AG04450 (cell line): ENCODE data around the gene NPAS3. TPM values are rescaled to one million over a fixed set of nuclear protein-coding genes. Genes with fewer than 3 reads are reported as not detected.

ENCODE experiments used
- CTCF ChIA-PET: fragments of 300-600, 350-600 bp; formaldehyde crosslinking; extraction: SDS; loops from one replicate; lab custom pipeline; 2022; ENCODE audit warnings: antibody characterized with exemption, inconsistent platforms; lab: Charles Lee
- POLR2A ChIA-PET: fragments of 350-600 bp; formaldehyde crosslinking; extraction: SDS; loops from one replicate; lab custom pipeline; 2021; ENCODE audit warnings: antibody characterized with exemption, inconsistent platforms; lab: Yijun Ruan, JAX
- DNase-seq: peaks from one replicate; pipeline ENCODE4 v3.0.0-alpha.2; 2011; ENCODE audit warnings: low read depth, low spot score
- H3K27ac ChIP-seq: one replicate; pipeline ENCODE4 v1.5.1; 2012; ENCODE audit warnings: low read depth, low read length, control low read depth
- H3K27me3 ChIP-seq: one replicate; pipeline ENCODE4 v1.6.0; 2012; ENCODE audit warnings: low read length; ENCODE audit not compliant: control insufficient read depth, insufficient read depth
- H3K4me3 ChIP-seq: 2 replicates; pipeline ENCODE4 v1.5.1; 2011; ENCODE audit warnings: mild to moderate bottlenecking, low read depth, low read length, control low read depth
- H3K9me3 ChIP-seq: 2 replicates; pipeline ENCODE4 v1.5.1; 2012; ENCODE audit warnings: low read length; ENCODE audit not compliant: control insufficient read depth, insufficient read depth
- CTCF ChIP-seq: IDR thresholded peaks from 2 replicates; pipeline ENCODE4 v1.5.1; 2011; ENCODE audit warnings: low read depth, low read length, control low read depth, inconsistent platforms
- polyA plus RNA-seq: library from polyadenylated mRNA; depleted of rRNA; stranded (reverse); fragments of >200 nt; gene quantifications from 2 replicates; pipeline ENCODE4 v1.2.3, GENCODE V29; 2011

The NPAS3 gene
- polyA plus RNA-seq, 1 experiment, result not detected

DNA sequence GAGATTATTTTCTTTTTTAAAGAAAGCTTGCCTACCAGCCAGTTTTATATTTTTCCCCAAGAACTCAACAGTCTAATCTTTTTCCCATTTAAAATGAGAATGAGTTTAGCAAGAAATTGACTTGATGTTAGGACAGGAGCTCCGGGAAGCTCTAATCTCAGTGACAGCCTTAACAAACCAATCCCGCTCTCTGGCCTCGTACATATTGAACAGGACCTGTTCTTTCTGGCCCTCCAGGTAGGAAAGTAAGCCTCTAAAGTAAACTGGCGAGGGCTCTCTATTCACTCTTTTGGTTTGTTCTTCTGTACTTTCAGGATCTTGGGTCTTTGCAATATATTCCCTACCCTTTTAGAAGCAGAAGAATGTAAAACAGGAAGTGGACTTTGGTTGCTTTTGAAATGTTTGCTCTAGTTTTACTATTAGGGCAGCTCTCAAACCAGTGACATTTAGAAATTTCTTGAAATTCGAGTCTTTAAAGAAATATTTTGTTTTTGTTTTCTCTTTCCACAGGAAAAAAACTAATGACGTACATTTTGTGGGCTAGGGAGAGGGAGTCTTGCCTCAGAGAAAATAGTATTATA lies 17.9 kb upstream of the NPAS3 start:
- DNase-seq, result no peak
- ChIA-PET POLR2A (no interaction called here), CTCF (no interaction called here)
- Histone ChIP-seq H3K4me3 (no peak overlapping the region), H3K27ac (no peak overlapping the region), H3K9me3 (no peaks in the 10 kb centered on the region), H3K27me3 (no peaks in the 10 kb centered on the region)
- TF ChIP-seq CTCF, result no peak

- no peak for DNase-seq
- POLR2A ChIA-PET, result interaction anchor here (0.5 kb wide), 1 partner anchor 310 kb away, joined by 3 read pairs; no protein-coding TSS in a partner anchor
- CTCF ChIA-PET, result no interaction called here
- no peak for TF ChIP-seq CTCF
- Histone ChIP-seq H3K27me3 (no peaks in the 10 kb centered on the region), H3K27ac (no peak overlapping the region), H3K9me3 (no peaks in the 10 kb centered on the region), H3K4me3 (no peak overlapping the region)
These were observed 13.2 kb upstream of the NPAS3 start for GRCh38 chr14:32925439-32925838.

- no peak for DNase-seq
- POLR2A ChIA-PET, result no interaction called here
- Histone ChIP-seq H3K4me3 (no peak overlapping the region), H3K9me3 (peaks cover 6% of the 10 kb centered on the region; the same call in 1 of the 2 replicates), H3K27ac (no peak overlapping the region), H3K27me3 (peaks cover 55% of the 10 kb centered on the region)
- no peak for TF ChIP-seq CTCF
- CTCF ChIA-PET, result interaction anchor here (0.5 kb wide), 1 partner anchor 119 kb away, joined by 5 read pairs; no protein-coding TSS in a partner anchor
These were observed 6.3 kb upstream of the NPAS3 start for GRCh38 chr14:32932302-32932913.

DNA sequence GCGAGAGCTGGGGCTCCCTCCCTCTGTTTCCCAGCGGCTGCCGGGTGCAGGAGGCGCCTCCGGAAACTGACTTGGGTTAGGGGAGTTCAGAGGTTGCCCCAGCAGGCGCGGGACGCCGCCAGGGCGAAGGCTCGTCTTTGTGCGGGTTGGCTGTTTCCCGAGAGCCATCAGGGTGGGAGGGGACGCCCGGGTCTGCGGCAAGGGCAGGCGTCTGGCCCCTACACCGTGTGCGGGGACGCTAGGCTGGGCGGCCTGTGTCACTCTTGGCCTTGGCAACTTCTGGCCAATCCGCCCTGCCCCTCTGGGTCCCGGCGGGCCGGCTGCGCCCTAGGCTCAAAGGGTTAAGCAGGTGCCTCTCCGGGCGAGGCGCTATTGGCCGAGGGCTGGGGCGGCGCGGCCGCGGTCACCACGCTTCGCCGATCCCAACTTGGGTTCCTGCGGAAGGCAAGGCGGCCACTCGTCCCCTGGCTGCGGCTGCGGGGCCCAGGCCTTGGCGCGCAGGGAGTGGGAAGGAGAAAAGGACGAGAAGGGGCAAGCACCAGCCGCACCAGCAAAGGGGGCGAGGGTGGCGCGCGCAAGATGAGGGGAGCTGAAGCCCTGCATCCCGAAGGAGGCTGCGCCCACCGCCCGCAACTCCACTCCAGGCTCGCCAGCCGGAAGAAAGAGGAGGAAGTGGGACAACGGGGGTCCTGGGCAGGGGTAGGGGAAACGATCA lies 5.6 kb upstream of the NPAS3 start:
- DNase-seq, result no peak
- Histone ChIP-seq H3K27ac (no peak overlapping the region), H3K4me3 (no peak overlapping the region), H3K9me3 (peaks cover 6% of the 10 kb centered on the region; the same call in 1 of the 2 replicates), H3K27me3 (peaks cover 62% of the 10 kb centered on the region)
- no peak for TF ChIP-seq CTCF
- POLR2A ChIA-PET, result no interaction called here
- CTCF ChIA-PET, result interaction anchor here (0.5 kb wide), 1 partner anchor 118 kb away, joined by 5 read pairs; no protein-coding TSS in a partner anchor

GRCh38 chr14:32933629-32934072 lies 5.0 kb upstream of the NPAS3 start:
- no peak for DNase-seq
- Histone ChIP-seq H3K9me3 (peaks cover 6% of the 10 kb centered on the region; the same call in 1 of the 2 replicates), H3K4me3 (peak overlapping the region; percentile 13; the same call in 1 of the 2 replicates), H3K27ac (no peak overlapping the region), H3K27me3 (peaks cover 63% of the 10 kb centered on the region)
- peak; percentile 29 for TF ChIP-seq CTCF
- CTCF ChIA-PET, result no interaction called here
- POLR2A ChIA-PET, result no interaction called here
